OCI-LY1 (cell line): ENCODE measurements around the gene FDXACB1.

Source experiments
- EZH2 ChIP-seq: fragments of 200-600 bp; sonication (generic), shearing (Covaris generic); IDR thresholded peaks from 2 replicates; pipeline ENCODE4 v1.8.0; 2017; ENCODE audit warnings: borderline replicate concordance, mixed run types, mild to moderate bottlenecking, antibody characterized with exemption, low read length, moderate library complexity, mixed read lengths
- TF ChIP-seq, protein P1 (sequence below): fragments of 200-600 bp; sonication (generic), shearing (Covaris generic); IDR thresholded peaks from 2 replicates; pipeline ENCODE4 v1.5.1; 2017; ENCODE audit warnings: mild to moderate bottlenecking, antibody characterized with exemption, low read length, moderate library complexity, mixed read lengths

- TF ChIP-seq, protein P1, sequence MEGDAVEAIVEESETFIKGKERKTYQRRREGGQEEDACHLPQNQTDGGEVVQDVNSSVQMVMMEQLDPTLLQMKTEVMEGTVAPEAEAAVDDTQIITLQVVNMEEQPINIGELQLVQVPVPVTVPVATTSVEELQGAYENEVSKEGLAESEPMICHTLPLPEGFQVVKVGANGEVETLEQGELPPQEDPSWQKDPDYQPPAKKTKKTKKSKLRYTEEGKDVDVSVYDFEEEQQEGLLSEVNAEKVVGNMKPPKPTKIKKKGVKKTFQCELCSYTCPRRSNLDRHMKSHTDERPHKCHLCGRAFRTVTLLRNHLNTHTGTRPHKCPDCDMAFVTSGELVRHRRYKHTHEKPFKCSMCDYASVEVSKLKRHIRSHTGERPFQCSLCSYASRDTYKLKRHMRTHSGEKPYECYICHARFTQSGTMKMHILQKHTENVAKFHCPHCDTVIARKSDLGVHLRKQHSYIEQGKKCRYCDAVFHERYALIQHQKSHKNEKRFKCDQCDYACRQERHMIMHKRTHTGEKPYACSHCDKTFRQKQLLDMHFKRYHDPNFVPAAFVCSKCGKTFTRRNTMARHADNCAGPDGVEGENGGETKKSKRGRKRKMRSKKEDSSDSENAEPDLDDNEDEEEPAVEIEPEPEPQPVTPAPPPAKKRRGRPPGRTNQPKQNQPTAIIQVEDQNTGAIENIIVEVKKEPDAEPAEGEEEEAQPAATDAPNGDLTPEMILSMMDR, result no peak
- TF ChIP-seq EZH2, result no peak
These were observed 38.8 kb downstream of the FDXACB1 start for GRCh38 chr11:111840143-111840542.
